NCI-H2196 treated with DMSO at 0.1 percent for 48 hours (cell line): ENCODE data around the gene SDK2.
"Not testable (repeated sequence)": the region's sequence is repeated elsewhere in the genome, so short reads cannot be mapped to it uniquely, and the experiment has no call there.

Source experiments
- DNase-seq: peaks from one replicate; lab custom pipeline; 2025; ENCODE audit not compliant: unreplicated experiment; lab: John Stamatoyannopoulos, UW

SDK2 gene

GRCh38 chr17:73336408-73337329 lies 307.6 kb downstream of the SDK2 start:
- DNase-seq = no peak

- no peak for DNase-seq
These were observed 308.4 kb downstream of the SDK2 start for GRCh38 chr17:73335591-73336407.

- no peak for DNase-seq
These were observed 309.3 kb downstream of the SDK2 start for GRCh38 chr17:73334771-73335513.

- DNase-seq = not testable (repeated sequence)
These were observed 310.8 kb downstream of the SDK2 start for GRCh38 chr17:73333445-73333844.

GRCh38 chr17:73331060-73331459 lies 313.2 kb downstream of the SDK2 start:
- no peak for DNase-seq

- DNase-seq = no peak
These were observed 316.6 kb downstream of the SDK2 start for GRCh38 chr17:73327676-73328075.

- DNase-seq = no peak
These were observed 318.8 kb downstream of the SDK2 start for GRCh38 chr17:73325527-73325842.

GRCh38 chr17:73324711-73325526 lies 319.3 kb downstream of the SDK2 start:
- DNase-seq = no peak

- no peak for DNase-seq
These were observed 320.1 kb downstream of the SDK2 start for GRCh38 chr17:73324160-73324475.

GRCh38 chr17:73323409-73324159 lies 320.7 kb downstream of the SDK2 start:
- no peak for DNase-seq

GRCh38 chr17:73320601-73321264 lies 323.5 kb downstream of the SDK2 start:
- no peak for DNase-seq

- no peak for DNase-seq
These were observed 324.5 kb downstream of the SDK2 start for GRCh38 chr17:73319766-73320165.

- DNase-seq = no peak
These were observed 325.4 kb downstream of the SDK2 start for GRCh38 chr17:73318836-73319235.

GRCh38 chr17:73318427-73318813 lies 325.8 kb downstream of the SDK2 start:
- no peak for DNase-seq

- no peak for DNase-seq
These were observed 326.5 kb downstream of the SDK2 start for GRCh38 chr17:73317513-73318426.

- DNase-seq = no peak
These were observed 327.2 kb downstream of the SDK2 start for GRCh38 chr17:73316919-73317505.

- no peak for DNase-seq
These were observed 328.8 kb downstream of the SDK2 start for GRCh38 chr17:73315471-73315870.

- no peak for DNase-seq
These were observed 330.6 kb downstream of the SDK2 start for GRCh38 chr17:73313526-73314127.
